ENCODE measurements around the gene ARSJ.

GRCh38 chr4:113960684-113961321, 18.6 kb downstream of the ARSJ start:
- TF ChIP-seq CTCF (IDR thresholded peaks at IDR 0.05) (no peak), POLR2A (IDR thresholded peaks at IDR 0.05) (no peak)
